Psoas muscle (tissue), 8 donors: Measurements from ENCODE around the gene IQSEC3. TPM values are rescaled to one million over a fixed set of nuclear protein-coding genes. Genes with fewer than 3 reads are reported as not detected.
"Not testable (repeated sequence)": the region's sequence is repeated elsewhere in the genome, so short reads cannot be mapped to it uniquely, and the experiment has no call there.

Source experiments
- ATAC-seq, 4 donors: fragments of 200-7000 bp; cut with Tn5 transposase; one replicate each; pipeline ENCODE4 v1.9.1; 2020; ENCODE audit warnings: moderate library complexity in 3 of 4, mild to moderate bottlenecking in 2 of 4
- DNase-seq, 2 donors: peaks; one replicate each; pipeline ENCODE4 v3.0.0-alpha.2; 2020
- H3K27ac ChIP-seq: fragments of 200-600 bp; one replicate; pipeline ENCODE4 v1.8.0; 2022
- H3K27me3 ChIP-seq, 3 donors: fragments of 200-600 bp in 1 of 3; one replicate each; pipeline versions ENCODE4 v1.6.1 to v1.8.0; 2013 to 2022; ENCODE audit warnings: low read length in 2 of 3, mild to moderate bottlenecking in 2 of 3, moderate library complexity in 1 of 3; ENCODE audit not compliant: insufficient read depth in 3 of 3
- H3K36me3 ChIP-seq, 2 donors: fragments of 200-600 bp in 1 of 2; one replicate each; pipeline versions ENCODE4 v1.6.1 to v1.8.0; 2013 to 2022; ENCODE audit warnings: low read depth in 1 of 2, mild to moderate bottlenecking in 1 of 2, moderate library complexity in 1 of 2; ENCODE audit not compliant: insufficient read depth in 1 of 2
- H3K4me1 ChIP-seq: fragments of 200-600 bp; one replicate; pipeline ENCODE4 v1.8.0; 2022
- H3K4me3 ChIP-seq: fragments of 200-600 bp; one replicate; pipeline ENCODE4 v1.8.0; 2022; ENCODE audit warnings: mild to moderate bottlenecking
- H3K9me3 ChIP-seq: fragments of 200-600 bp; one replicate; pipeline ENCODE4 v1.8.0; 2022
- WGBS, 3 donors: extraction: QIAGEN DNeasy Blood & Tissue Kit; methylation state at CpG; one replicate each; pipeline versions ENCODE4 v1.1.6 to v1.1.7; 2013; 5-methylcytosine and 5-hydroxymethylcytosine counted together
- intact Hi-C, 2 donors: fragments of 100-400 bp; cut with DNase I; formaldehyde crosslinking; loops; one replicate each; pipeline versions ENCODE4 v1.11.0 to v1.14.2; 2022
- long read RNA-seq, 2 donors: library from polyadenylated mRNA; unstranded; transcript quantifications; one replicate each; pipeline ENCODE4 v2.0.0, GENCODE V29; 2021
- polyA plus RNA-seq, 3 donors: library from polyadenylated mRNA; stranded (reverse); fragments of 200-250 nt; gene quantifications; one replicate each; pipeline ENCODE4 v1.2.3, GENCODE V29; 2013
- total RNA-seq, 4 donors: library from RNA; stranded (reverse); fragmentation: NEBNext Ultra II Directional in 2 of 4; extraction: Animal tissue kit (Norgen Biotek cat#: 25700) in 2 of 4; gene quantifications; one replicate each; pipeline versions ENCODE4 v1.2.1 to v1.2.4, GENCODE V29; 2021 to 2023
- TF ChIP-seq, protein P1 (sequence below): fragments of 200-600 bp; IDR thresholded peaks from one replicate; pipeline ENCODE4 v1.8.0; 2022; ENCODE audit warnings: antibody characterized with exemption
- donor health status: healthy with polysubstance abuse.
- donor health status: DM: no; HTN: no; CAD: no; lungs with moderate emphysema.
- donor health status: Bipolar disorder and iron deficiency.
- donor health status: healthy.
- donor health status: DM: yes; HTN: yes; CAD: no.
- donor health status: DM: no; HTN: no; CAD: no.
- donor health status: DM: no; HTN: no; CAD: no.
- donor health status: DM: yes; HTN: yes; CAD: no.

The IQSEC3 gene
- 1 to 10 TPM in 1 of 4 donors, under 1 TPM in 3; 0.58 to 1.8 (median 0.83) TPM for total RNA-seq
- polyA plus RNA-seq, result under 1 TPM; 0.23 to 0.30 (median 0.29) TPM
- long read RNA-seq, donor 1, result 0 reads
- long read RNA-seq, donor 2, partial matches to known transcripts, result 0 of 2 reads
- long read RNA-seq, donor 2, other reads (novel, unspliced or antisense), result 2 of 2 reads

DNA sequence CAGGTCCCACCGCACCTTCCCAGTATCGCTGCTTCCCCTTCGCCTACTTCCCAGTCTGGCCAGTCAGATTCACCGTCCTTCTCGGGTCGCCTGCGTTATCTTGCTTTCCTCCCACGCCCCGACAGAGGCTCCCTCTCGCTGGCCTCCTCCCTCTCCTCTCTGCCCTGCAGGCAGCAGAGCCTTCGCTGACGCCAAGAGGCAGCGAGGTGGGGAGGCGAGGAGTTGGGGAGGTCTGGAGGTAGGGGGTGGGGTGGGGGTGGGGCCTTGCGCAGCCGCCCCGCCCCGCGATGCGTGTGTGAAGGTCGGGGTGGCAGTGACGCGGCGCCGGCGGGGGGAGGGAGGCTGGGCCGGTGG is at the start of gene IQSEC3:
Gene IQSEC3 (plus strand): TSS at position 340 of the 354 bp plus-strand sequence. CDS start 116 bp downstream, outside the sequence.
- H3K27me3 ChIP-seq, result peaks cover 0 to 34% (median 0%) of the 10 kb centered on the region in 3 donors
- DNase-seq, ATAC-seq, H3K4me3 ChIP-seq, H3K4me1 ChIP-seq, H3K27ac ChIP-seq, H3K36me3 ChIP-seq, H3K9me3 ChIP-seq, intact Hi-C loops: not testable (repeated sequence)
- 0 to 1% (median 0%) methylated on average over 4 to 12 of the region's 27 CpGs for WGBS, 3 donors

DNA sequence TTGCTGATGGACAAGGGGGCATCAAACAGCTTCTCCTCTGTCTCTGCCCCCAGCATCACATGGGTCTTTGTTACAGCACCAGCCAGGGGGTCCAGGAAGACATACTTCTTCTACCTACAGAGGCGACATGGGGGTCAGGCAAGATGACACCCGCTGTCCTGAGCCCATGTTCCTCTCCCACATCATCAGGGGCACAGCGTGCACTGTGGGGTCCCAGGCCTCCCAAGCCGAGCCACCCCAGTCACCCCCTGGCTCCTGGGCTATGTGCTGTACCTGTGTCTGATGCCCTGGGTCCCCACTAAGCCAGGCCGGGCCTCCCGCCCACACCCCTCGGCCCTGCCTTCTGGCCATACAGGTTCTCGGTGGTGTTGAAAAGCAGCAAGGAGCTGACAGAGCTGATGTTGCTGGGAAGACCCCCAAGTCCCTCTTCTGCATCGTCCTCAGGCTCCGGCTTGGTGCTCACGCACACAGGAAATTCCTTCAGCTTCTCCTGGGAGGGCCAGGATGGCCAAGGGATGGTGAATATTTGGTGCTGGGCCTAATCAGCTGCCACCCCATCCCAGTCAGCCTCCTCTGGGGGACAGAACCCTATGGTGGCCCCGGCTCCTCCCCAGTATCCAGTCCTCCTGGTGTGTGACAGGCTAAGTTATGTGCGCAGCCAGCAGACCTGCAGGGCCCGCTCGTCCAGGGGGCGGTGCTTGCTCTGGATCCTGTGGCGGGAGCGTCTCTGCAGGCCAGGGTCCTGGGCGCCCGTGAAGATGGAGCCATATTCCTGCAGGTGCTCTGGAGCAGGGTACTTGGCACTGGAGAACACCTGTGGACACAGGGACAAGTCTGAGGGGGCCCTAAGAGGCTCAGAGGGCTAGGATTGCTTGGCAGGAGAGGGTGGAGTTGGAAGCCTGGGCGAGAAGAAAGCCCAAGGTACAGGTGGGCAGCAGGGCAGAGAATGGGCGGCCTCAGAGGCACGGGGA is 48.9 kb upstream of the IQSEC3 start:
- ATAC-seq, H3K9me3 ChIP-seq, H3K27me3 ChIP-seq, intact Hi-C loops, H3K4me1 ChIP-seq, H3K4me3 ChIP-seq, DNase-seq, H3K27ac ChIP-seq: not testable (repeated sequence)
- H3K36me3 ChIP-seq, result peaks cover 0 to 14% of the 10 kb centered on the region in 2 donors
- WGBS, 3 donors, result 93 to 95% (median 94%) methylated on average over 14 to 16 of the region's 23 CpGs

DNA sequence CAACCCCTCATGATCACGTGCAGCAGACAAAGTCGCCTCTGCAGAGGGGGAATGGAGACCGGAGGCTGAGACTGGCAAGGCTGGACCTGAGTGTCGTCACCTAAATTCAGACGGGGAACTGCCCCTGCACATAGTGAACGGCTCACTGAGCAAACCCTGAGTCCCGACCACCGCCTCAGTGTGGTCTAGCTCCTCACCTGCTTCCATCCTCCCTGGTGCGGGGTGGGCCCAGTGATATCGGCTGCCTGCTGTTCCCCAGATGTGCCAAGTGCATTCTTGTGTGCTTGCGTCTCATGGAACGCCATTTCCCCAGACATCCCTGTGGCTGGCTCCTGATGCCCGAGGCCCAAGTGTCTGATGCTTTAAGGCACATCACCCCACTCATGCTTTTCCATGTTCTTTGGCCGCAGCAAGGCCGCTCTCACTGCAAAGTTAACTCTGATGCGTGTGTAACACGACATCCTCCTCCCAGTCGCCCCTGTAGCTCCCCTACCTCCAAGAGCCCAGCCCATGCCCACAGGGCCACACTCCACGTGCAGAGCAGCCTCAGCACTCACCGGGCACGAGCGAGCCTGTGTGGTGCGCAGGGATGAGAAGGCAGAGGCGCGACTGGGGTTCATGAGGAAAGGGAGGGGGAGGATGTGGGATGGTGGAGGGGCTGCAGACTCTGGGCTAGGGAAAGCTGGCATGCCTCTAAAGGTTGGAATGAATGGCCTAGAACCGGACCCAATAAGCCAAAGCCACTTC is 47.6 kb upstream of the IQSEC3 start:
- H3K4me3 ChIP-seq, H3K4me1 ChIP-seq, intact Hi-C loops, H3K27me3 ChIP-seq, ATAC-seq, H3K9me3 ChIP-seq, DNase-seq, H3K27ac ChIP-seq: not testable (repeated sequence)
- peaks cover 0 to 14% of the 10 kb centered on the region in 2 donors for H3K36me3 ChIP-seq
- 88 to 98% (median 91%) methylated on average over 11 to 21 of the region's 26 CpGs for WGBS, 3 donors

DNA sequence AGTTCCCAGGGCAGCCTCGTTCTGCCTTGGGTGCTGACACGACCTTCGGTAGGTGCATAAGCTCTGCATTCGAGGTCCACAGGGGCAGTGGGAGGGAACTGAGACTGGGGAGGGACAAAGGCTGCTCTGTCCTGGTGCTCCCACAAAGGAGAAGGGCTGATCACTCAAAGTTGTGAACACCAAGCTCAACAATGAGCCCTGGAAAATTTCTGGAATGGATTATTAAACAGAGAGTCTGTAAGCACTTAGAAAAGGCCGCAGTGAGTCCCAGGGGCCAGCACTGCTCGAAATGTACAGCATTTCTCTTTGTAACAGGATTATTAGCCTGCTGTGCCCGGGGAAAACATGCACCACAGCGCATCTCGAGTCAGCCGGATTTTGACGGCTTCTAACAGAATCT is 46.7 kb upstream of the IQSEC3 start:
- H3K27ac ChIP-seq, ATAC-seq, H3K27me3 ChIP-seq, intact Hi-C loops, H3K4me3 ChIP-seq, H3K9me3 ChIP-seq, H3K4me1 ChIP-seq, DNase-seq: not testable (repeated sequence)
- peaks cover 0 to 14% of the 10 kb centered on the region in 2 donors for H3K36me3 ChIP-seq
- WGBS, 3 donors, result 81 to 89% (median 83%) methylated on average over 7 of the region's 11 CpGs

DNA sequence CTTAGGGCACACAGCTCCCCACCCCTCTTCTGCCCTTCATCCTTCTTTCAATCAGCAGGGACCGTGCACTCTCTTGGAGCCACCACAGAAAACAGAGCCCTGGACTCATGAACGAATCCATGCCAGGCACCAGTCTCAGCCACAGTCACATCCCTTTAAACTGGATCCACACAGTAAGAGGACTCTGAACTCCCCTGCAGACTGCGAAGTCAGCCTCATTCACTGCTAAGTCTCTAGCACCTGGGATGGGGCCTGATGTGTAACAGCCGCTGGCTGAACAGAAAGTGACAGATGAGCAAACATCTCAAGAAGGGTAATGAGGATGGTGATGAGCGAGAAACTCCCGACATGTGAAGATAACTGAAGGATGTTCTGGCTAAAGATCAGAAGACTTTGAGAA is 45.8 kb upstream of the IQSEC3 start:
- no peaks in the 10 kb centered on the region for H3K4me1 ChIP-seq
- peaks cover 0 to 14% of the 10 kb centered on the region in 2 donors for H3K36me3 ChIP-seq
- no peak overlapping the region for H3K4me3 ChIP-seq
- H3K9me3 ChIP-seq, result no peaks in the 10 kb centered on the region
- 49 to 73% (median 60%) methylated on average over 6 of the region's 6 CpGs for WGBS, 3 donors
- no peak overlapping the region for H3K27ac ChIP-seq
- intact Hi-C loops, result no loop called here
- no peaks in the 10 kb centered on the region for H3K27me3 ChIP-seq
- TF ChIP-seq, protein P1, sequence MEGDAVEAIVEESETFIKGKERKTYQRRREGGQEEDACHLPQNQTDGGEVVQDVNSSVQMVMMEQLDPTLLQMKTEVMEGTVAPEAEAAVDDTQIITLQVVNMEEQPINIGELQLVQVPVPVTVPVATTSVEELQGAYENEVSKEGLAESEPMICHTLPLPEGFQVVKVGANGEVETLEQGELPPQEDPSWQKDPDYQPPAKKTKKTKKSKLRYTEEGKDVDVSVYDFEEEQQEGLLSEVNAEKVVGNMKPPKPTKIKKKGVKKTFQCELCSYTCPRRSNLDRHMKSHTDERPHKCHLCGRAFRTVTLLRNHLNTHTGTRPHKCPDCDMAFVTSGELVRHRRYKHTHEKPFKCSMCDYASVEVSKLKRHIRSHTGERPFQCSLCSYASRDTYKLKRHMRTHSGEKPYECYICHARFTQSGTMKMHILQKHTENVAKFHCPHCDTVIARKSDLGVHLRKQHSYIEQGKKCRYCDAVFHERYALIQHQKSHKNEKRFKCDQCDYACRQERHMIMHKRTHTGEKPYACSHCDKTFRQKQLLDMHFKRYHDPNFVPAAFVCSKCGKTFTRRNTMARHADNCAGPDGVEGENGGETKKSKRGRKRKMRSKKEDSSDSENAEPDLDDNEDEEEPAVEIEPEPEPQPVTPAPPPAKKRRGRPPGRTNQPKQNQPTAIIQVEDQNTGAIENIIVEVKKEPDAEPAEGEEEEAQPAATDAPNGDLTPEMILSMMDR, result no peak
- no peak for ATAC-seq
- DNase-seq, result no peak

DNA sequence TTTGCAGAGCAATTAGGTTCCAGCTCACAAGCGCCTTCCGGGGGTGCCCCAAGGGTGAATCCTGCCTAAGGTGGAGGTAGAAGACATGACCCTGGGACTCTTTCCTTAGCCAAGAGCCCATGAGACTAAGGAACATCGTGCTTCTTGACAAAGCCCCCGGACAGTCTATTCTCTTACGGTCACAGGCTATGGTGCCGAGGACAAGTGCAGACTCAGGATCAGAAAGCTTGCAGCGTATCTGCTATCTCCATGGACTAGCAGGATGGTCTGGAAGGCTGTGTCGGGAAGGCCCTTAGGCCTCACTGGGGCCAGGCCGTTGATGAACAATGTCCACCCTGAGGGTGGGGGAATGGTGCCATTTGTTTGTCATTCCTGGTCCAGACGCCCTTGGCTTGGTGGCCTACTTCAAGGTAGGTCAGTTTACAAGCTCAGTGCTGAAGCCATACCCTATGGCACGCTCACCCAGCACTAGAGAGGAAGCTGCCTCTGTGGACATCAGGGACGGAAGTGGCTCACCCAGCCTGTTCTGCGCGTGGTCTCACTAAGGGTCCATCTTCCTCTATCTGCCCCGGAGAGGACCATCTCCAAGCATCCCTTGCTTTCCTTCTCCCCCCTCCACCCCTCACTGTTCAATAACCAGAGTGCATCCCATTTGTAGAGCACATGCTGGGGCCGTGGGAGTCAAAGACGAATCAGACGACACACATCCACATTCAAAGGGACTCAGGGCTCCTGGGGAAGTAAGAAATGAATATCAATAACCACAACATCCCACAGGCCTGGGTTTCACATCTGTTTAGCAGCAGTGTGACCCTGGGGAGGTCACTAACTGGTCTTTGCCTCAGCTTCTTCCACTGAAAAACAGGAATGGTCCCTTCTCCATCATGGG is 45.0 kb upstream of the IQSEC3 start:
- Histone ChIP-seq H3K36me3 (peaks cover 0 to 14% of the 10 kb centered on the region in 2 donors), H3K4me1 (no peaks in the 10 kb centered on the region), H3K4me3 (no peak overlapping the region), H3K27ac (no peak overlapping the region), H3K27me3 (no peaks in the 10 kb centered on the region), H3K9me3 (no peaks in the 10 kb centered on the region)
- 76 to 88% (median 78%) methylated on average over 18 of the region's 18 CpGs for WGBS, 3 donors
- ATAC-seq, result peak in 1 of 4 donors; percentile 51
- DNase-seq, result no peak
- TF ChIP-seq, protein P1, result no peak
- intact Hi-C loops, result no loop called here
